UCSD-AML1 (cell line): ENCODE measurements around the gene RNPEPL1.

Experiments used
- DNase-seq: peaks from one replicate; lab custom pipeline; 2025; ENCODE audit not compliant: unreplicated experiment; lab: John Stamatoyannopoulos, UW

The RNPEPL1 gene

GRCh38 chr2:240588669-240589068 lies 20.4 kb downstream of the RNPEPL1 start:
- DNase-seq = no peak

GRCh38 chr2:240589375-240589774 lies 21.1 kb downstream of the RNPEPL1 start:
- DNase-seq = no peak

GRCh38 chr2:240589850-240590525 lies 21.7 kb downstream of the RNPEPL1 start:
- no peak for DNase-seq

- DNase-seq = no peak
Observed at GRCh38 chr2:240590681-240591111, 22.4 kb downstream of the RNPEPL1 start.

- no peak for DNase-seq
Observed at GRCh38 chr2:240591226-240591625, 22.9 kb downstream of the RNPEPL1 start.

- DNase-seq = no peak
Observed at GRCh38 chr2:240591784-240592183, 23.5 kb downstream of the RNPEPL1 start.

GRCh38 chr2:240593026-240593702 lies 24.9 kb downstream of the RNPEPL1 start:
- DNase-seq = no peak

GRCh38 chr2:240593703-240594451 lies 25.6 kb downstream of the RNPEPL1 start:
- no peak for DNase-seq

GRCh38 chr2:240594511-240595380 lies 26.5 kb downstream of the RNPEPL1 start:
- no peak for DNase-seq

GRCh38 chr2:240595381-240596079 lies 27.2 kb downstream of the RNPEPL1 start:
- peak; percentile 46 for DNase-seq

GRCh38 chr2:240596080-240596460 lies 27.8 kb downstream of the RNPEPL1 start:
- no peak for DNase-seq

GRCh38 chr2:240596491-240596931 lies 28.2 kb downstream of the RNPEPL1 start:
- no peak for DNase-seq

GRCh38 chr2:240597054-240597418 lies 28.8 kb downstream of the RNPEPL1 start:
- DNase-seq = no peak

GRCh38 chr2:240597419-240598181 lies 29.3 kb downstream of the RNPEPL1 start:
- no peak for DNase-seq

GRCh38 chr2:240598311-240598911 lies 30.1 kb downstream of the RNPEPL1 start:
- DNase-seq = no peak

- DNase-seq = no peak
Observed at GRCh38 chr2:240599141-240599583, 30.9 kb downstream of the RNPEPL1 start.

GRCh38 chr2:240600451-240600961 lies 32.2 kb downstream of the RNPEPL1 start:
- no peak for DNase-seq

GRCh38 chr2:240601061-240601830 lies 33.0 kb downstream of the RNPEPL1 start:
- DNase-seq = no peak
